GM18907 (cell line): ENCODE measurements around the gene IVNS1ABP.
"Not testable (repeated sequence)": the region's sequence is repeated elsewhere in the genome, so short reads cannot be mapped to it uniquely, and the experiment has no call there.

Experiments
- ATAC-seq: cut with Tn5 transposase; IDR thresholded peaks from one replicate; pipeline ENCODE4 v1.9.1; 2021; ENCODE audit warnings: mild to moderate bottlenecking, moderate library complexity; ENCODE audit not compliant: unreplicated experiment

IVNS1ABP gene

GRCh38 chr1:185258676-185259075, 58.4 kb downstream of the IVNS1ABP start:
- no peak for ATAC-seq

- ATAC-seq = no peak
These were observed 59.2 kb downstream of the IVNS1ABP start for GRCh38 chr1:185257950-185258208.

DNA sequence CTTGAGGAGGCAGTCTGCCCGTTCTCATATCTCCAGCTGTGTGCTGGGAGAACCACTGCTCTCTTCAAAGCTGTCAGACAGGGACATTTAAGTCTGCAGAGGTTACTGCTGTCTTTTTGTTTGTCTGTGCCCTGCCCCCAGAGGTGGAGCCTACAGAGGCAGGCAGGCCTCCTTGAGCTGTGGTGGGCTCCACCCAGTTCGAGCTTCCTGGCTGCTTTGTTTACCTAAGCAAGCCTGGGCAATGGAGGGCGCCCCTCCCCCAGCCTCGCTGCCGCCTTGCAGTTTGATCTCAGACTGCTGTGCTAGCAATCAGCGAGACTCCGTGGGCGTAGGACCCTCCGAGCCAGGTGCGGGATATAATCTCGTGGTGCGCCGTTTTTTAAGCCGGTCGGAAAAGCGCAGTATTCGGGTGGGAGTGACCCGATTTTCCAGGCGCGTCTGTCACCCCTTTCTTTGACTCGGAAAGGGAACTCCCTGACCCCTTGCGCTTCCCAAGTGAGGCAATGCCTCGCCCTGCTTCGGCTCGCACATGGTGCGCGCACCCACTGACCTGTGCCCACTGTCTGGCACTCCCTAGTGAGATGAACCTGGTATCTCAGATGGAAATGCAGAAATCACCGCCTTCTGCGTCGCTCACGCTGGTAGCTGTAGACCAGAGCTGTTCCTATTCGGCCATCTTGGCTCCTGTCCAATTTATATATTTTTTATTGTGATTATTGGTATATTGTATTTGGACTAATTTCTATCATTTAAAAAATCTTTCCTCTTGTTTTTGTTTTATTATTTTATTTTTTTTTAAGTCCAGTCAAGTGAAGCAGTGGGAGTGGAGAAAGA, 59.7 kb downstream of the IVNS1ABP start:
- not testable (repeated sequence) for ATAC-seq

DNA sequence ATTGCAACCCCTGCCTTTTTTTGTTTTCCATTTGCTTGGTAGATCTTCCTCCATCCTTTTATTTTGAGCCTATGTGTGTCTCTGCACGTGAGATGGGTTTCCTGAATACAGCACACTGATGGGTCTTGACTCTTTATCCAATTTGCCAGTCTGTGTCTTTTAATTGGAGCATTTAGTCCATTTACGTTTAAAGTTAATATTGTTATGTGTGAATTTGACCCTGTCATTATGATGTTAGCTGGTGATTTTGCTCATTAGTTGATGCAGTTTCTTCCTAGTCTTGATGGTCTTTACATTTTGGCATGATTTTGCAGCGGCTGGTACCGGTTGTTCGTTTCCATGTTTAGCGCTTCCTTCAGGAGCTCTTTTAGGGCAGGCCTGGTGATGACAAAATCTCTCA, 61.4 kb downstream of the IVNS1ABP start:
- not testable (repeated sequence) for ATAC-seq

DNA sequence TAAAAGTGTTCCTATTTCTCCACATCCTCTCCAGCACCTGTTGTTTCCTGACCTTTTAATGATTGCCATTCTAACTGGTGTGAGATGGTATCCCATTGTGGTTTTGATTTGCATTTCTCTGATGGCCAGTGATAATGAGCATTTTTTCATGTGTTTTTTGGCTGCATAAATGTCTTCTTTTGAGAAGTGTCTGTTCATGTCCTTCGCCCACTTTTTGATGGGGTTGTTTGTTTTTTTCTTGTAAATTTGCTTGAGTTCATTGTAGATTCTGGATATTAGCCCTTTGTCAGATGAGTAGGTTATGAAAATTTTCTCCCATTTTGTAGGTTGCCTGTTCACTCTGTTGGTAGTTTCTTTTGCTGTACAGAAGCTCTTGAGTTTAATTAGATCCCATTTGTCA, 64.6 kb downstream of the IVNS1ABP start:
- not testable (repeated sequence) for ATAC-seq

- not testable (repeated sequence) for ATAC-seq
These were observed 65.1 kb downstream of the IVNS1ABP start for GRCh38 chr1:185251928-185252327.

GRCh38 chr1:185250063-185250462, 67.0 kb downstream of the IVNS1ABP start:
- no peak for ATAC-seq

DNA sequence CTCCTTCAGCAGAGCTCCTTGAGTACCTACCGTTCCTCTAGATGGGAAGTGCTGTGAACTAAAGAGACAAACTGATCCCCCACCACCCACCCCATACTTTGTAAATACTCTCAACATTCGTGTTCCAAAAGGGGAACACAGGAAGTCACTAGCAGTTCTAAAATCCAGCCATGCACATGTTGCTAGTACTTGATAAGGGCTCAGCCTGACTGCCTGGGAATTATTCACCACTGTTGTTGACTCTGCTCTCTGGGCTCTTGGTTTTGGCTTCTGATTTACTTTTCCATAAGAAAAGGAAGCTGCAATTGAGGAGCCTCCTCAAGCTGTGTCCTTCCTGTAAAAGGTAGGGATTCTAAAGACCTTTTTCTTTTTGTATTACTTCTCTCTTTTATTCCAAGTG, 67.5 kb downstream of the IVNS1ABP start:
- ATAC-seq = no peak
